ENCODE measurements around the gene DOC2A. TPM values are rescaled to one million over a fixed set of nuclear protein-coding genes. Genes with fewer than 3 reads are reported as not detected.

The DOC2A gene
- total and polyA plus RNA-seq, 4 donors = 0.09 to 0.22 (median 0.17) TPM; not detected in 1

DNA sequence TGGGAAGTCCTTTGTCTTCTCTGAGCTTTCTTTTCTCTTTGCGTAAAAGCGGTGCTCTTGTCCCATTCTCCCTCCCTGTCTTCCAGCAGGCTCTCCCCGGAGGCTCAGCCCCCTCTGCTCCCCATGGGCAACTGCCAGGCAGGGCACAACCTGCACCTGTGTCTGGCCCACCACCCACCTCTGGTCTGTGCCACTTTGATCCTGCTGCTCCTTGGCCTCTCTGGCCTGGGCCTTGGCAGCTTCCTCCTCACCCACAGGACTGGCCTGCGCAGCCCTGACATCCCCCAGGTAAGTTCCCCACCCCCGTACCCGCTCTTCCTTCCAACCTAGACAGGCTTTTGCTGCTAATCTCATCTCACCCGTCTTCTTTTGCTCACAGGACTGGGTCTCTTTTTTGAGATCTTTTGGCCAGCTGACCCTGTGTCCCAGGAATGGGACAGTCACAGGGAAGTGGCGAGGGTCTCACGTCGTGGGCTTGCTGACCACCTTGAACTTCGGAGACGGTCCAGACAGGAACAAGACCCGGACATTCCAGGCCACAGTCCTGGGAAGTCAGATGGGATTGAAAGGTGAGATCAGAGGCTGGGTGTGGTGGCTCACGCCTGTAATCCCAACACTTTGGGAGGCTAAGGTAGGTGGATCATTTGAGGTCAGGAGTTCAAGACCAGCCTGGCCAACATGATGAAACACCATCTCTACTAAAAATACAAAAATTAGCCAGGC lies 47.6 kb downstream of the DOC2A start:
- Histone ChIP-seq H3K9me3 (ENCODE audit: control insufficient read depth in 4 of 4, low read length in 3 of 4) (no peaks in the 10 kb centered on the region), H3K4me1 (ENCODE audit: control insufficient read depth in 4 of 4, insufficient read depth in 4 of 4, low read length in 3 of 4) (peaks cover 2 to 22% (median 13%) of the 10 kb centered on the region in 4 donors), H3K27me3 (ENCODE audit: control insufficient read depth in 4 of 4, insufficient read depth in 4 of 4, low read length in 3 of 4) (no peaks in the 10 kb centered on the region), H3K36me3 (ENCODE audit: control insufficient read depth in 4 of 4, insufficient read depth in 3 of 4, low read depth in 1 of 4, low read length in 3 of 4) (peaks cover 1 to 5% (median 4%) of the 10 kb centered on the region in 4 donors), H3K4me3 (ENCODE audit: low read depth in 1 of 3, low read length in 3 of 3) (peak overlapping the region in 1 of 3 donors; percentile 90), H3K27ac (ENCODE audit: low read depth in 1 of 2, low read length in 2 of 2) (peak overlapping the region; percentile 65 to 86), H3K9ac (ENCODE audit: low read depth in 1 of 2, low read length in 2 of 2) (no peak overlapping the region)
- TF ChIP-seq RXRA (IDR thresholded peaks at IDR 0.05) = no peak
- TF ChIP-seq, protein P1, sequence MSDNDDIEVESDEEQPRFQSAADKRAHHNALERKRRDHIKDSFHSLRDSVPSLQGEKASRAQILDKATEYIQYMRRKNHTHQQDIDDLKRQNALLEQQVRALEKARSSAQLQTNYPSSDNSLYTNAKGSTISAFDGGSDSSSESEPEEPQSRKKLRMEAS (IDR thresholded peaks at IDR 0.05) = no peak
- no peak for TF ChIP-seq FOXA1 (IDR thresholded peaks at IDR 0.05)
- TF ChIP-seq, protein P2, sequence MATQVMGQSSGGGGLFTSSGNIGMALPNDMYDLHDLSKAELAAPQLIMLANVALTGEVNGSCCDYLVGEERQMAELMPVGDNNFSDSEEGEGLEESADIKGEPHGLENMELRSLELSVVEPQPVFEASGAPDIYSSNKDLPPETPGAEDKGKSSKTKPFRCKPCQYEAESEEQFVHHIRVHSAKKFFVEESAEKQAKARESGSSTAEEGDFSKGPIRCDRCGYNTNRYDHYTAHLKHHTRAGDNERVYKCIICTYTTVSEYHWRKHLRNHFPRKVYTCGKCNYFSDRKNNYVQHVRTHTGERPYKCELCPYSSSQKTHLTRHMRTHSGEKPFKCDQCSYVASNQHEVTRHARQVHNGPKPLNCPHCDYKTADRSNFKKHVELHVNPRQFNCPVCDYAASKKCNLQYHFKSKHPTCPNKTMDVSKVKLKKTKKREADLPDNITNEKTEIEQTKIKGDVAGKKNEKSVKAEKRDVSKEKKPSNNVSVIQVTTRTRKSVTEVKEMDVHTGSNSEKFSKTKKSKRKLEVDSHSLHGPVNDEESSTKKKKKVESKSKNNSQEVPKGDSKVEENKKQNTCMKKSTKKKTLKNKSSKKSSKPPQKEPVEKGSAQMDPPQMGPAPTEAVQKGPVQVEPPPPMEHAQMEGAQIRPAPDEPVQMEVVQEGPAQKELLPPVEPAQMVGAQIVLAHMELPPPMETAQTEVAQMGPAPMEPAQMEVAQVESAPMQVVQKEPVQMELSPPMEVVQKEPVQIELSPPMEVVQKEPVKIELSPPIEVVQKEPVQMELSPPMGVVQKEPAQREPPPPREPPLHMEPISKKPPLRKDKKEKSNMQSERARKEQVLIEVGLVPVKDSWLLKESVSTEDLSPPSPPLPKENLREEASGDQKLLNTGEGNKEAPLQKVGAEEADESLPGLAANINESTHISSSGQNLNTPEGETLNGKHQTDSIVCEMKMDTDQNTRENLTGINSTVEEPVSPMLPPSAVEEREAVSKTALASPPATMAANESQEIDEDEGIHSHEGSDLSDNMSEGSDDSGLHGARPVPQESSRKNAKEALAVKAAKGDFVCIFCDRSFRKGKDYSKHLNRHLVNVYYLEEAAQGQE (IDR thresholded peaks at IDR 0.05) = no peak
- no peak for TF ChIP-seq NR2F2 (IDR thresholded peaks at IDR 0.05)
- 87% methylated on average over 14 of the region's 14 CpGs for WGBS
- no peak for DNase-seq (ENCODE audit: low spot score)

DNA sequence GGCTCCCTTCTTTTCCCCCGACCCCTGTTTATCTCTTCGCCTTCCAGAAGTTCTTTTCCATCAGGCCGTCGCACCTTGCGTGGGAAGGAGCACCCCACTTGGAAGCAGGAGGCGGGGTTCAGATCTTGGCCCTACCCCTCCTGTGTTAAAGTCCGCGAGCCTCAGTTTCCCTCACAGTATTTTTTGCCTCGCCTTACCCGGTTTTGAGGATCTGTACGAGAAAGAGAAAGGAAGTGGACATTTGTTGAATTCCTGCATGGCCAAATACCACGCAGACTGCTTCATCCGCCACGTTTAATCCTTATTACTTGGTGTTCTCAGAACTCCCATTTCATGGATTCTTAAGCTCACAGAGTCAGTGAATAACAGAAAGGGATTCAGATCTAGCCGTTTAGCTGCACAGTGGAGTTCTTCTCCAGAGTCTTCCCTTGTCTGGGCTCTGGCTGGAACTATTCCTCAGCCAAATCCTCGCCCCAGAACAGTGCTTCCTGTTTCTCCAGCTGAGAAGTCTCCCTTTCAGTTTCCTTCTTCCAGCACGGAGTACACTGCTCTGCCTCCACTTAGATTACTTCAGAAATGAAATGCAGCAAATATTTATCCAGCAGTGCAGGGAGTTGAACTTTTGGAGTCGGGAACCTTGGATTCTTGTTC lies 48.4 kb downstream of the DOC2A start:
- Histone ChIP-seq H3K36me3 (ENCODE audit: control insufficient read depth in 4 of 4, insufficient read depth in 3 of 4, low read depth in 1 of 4, low read length in 3 of 4) (no peaks in the 10 kb centered on the region), H3K9ac (ENCODE audit: low read depth in 1 of 2, low read length in 2 of 2) (peak overlapping the region; percentile 78 to 90), H3K27ac (ENCODE audit: low read depth in 1 of 2, low read length in 2 of 2) (peak overlapping the region; percentile 65 to 86), H3K4me3 (ENCODE audit: low read depth in 1 of 3, low read length in 3 of 3) (peak overlapping the region; percentile 74 to 90 (median 81)), H3K9me3 (ENCODE audit: control insufficient read depth in 4 of 4, low read length in 3 of 4) (no peaks in the 10 kb centered on the region), H3K4me1 (ENCODE audit: control insufficient read depth in 4 of 4, insufficient read depth in 4 of 4, low read length in 3 of 4) (peaks cover 2 to 22% (median 13%) of the 10 kb centered on the region in 4 donors), H3K27me3 (ENCODE audit: control insufficient read depth in 4 of 4, insufficient read depth in 4 of 4, low read length in 3 of 4) (no peaks in the 10 kb centered on the region)
- no peak for DNase-seq (ENCODE audit: low spot score)
- TF ChIP-seq, protein P2 (IDR thresholded peaks at IDR 0.05) = peak; percentile 23
- TF ChIP-seq FOXA2 (IDR thresholded peaks at IDR 0.05) (no peak), YY1 (IDR thresholded peaks at IDR 0.05) (peak; percentile 31), HNF4A (conservative IDR thresholded peaks at IDR 0.05) (peak in 1 of 2 donors; percentile 8)
- 7% methylated on average over 18 of the region's 18 CpGs for WGBS
